GM12865 (cell line): ENCODE measurements around the gene CHEK1.

Source experiments
- DNase-seq: peaks from one replicate; pipeline ENCODE4 v3.0.0; 2010; ENCODE audit warnings: low read depth
- H3K4me3 ChIP-seq: 2 replicates; pipeline ENCODE4 v1.5.1; 2011; ENCODE audit warnings: mild to moderate bottlenecking, low read depth, low read length, control low read depth
- CTCF ChIP-seq: IDR thresholded peaks from 2 replicates; pipeline ENCODE4 v1.5.1; 2011; ENCODE audit warnings: low read length, control low read depth, low read depth, inconsistent platforms; ENCODE audit not compliant: insufficient read depth; ENCODE audit errors: missing control alignments

CHEK1 gene

GRCh38 chr11:125645871-125646270, 20.9 kb downstream of the CHEK1 start:
- TF ChIP-seq CTCF, result no peak
- H3K4me3 ChIP-seq, result no peak overlapping the region
- DNase-seq, result no peak

GRCh38 chr11:125649465-125650166, 24.7 kb downstream of the CHEK1 start:
- no peak for TF ChIP-seq CTCF
- no peak overlapping the region for H3K4me3 ChIP-seq
- DNase-seq, result no peak

- DNase-seq, result no peak
- H3K4me3 ChIP-seq, result no peak overlapping the region
- TF ChIP-seq CTCF, result no peak
These were observed 37.7 kb downstream of the CHEK1 start for GRCh38 chr11:125662689-125663088.

GRCh38 chr11:125663910-125664309, 38.9 kb downstream of the CHEK1 start:
- DNase-seq, result no peak
- no peak overlapping the region for H3K4me3 ChIP-seq
- TF ChIP-seq CTCF, result no peak

GRCh38 chr11:125667151-125667550, 42.2 kb downstream of the CHEK1 start:
- TF ChIP-seq CTCF, result no peak
- no peak overlapping the region for H3K4me3 ChIP-seq
- no peak for DNase-seq

GRCh38 chr11:125670172-125670571, 45.2 kb downstream of the CHEK1 start:
- no peak for TF ChIP-seq CTCF
- no peak overlapping the region for H3K4me3 ChIP-seq
- DNase-seq, result no peak

- no peak for TF ChIP-seq CTCF
- no peak overlapping the region for H3K4me3 ChIP-seq
- DNase-seq, result no peak
These were observed 46.6 kb downstream of the CHEK1 start for GRCh38 chr11:125671561-125671960.
